HG03457 (cell line): Measurements from ENCODE around the gene SMO.
"Not testable (repeated sequence)": the region's sequence is repeated elsewhere in the genome, so short reads cannot be mapped to it uniquely, and the experiment has no call there.

ENCODE experiments used
- ATAC-seq: cut with Tn5 transposase; IDR thresholded peaks from one replicate; pipeline ENCODE4 v1.9.1; 2021; ENCODE audit warnings: moderate number of reproducible peaks; ENCODE audit not compliant: unreplicated experiment

Gene SMO

GRCh38 chr7:129169171-129169671, 19.2 kb upstream of the SMO start:
- ATAC-seq: no peak

GRCh38 chr7:129169686-129170440, 18.6 kb upstream of the SMO start:
- ATAC-seq: no peak

- no peak for ATAC-seq
Observed at GRCh38 chr7:129170441-129171021, 17.9 kb upstream of the SMO start.

- ATAC-seq: not testable (repeated sequence)
Observed at GRCh38 chr7:129173861-129174260, 14.6 kb upstream of the SMO start.

- no peak for ATAC-seq
Observed at GRCh38 chr7:129176916-129177710, 11.3 kb upstream of the SMO start.

GRCh38 chr7:129184981-129185670, 3.3 kb upstream of the SMO start:
- no peak for ATAC-seq

GRCh38 chr7:129186749-129187260, 1.6 kb upstream of the SMO start:
- ATAC-seq: no peak

GRCh38 chr7:129187681-129188371, 607 bp upstream of the SMO start:
- no peak for ATAC-seq

- no peak for ATAC-seq
Observed at GRCh38 chr7:129188892-129189660, 643 bp downstream of the SMO start.

- ATAC-seq: no peak
Observed at GRCh38 chr7:129189661-129190310, 1.4 kb downstream of the SMO start.

GRCh38 chr7:129191272-129191671, 2.8 kb downstream of the SMO start:
- no peak for ATAC-seq

GRCh38 chr7:129193892-129194291, 5.5 kb downstream of the SMO start:
- ATAC-seq: no peak

GRCh38 chr7:129197771-129198170, 9.3 kb downstream of the SMO start:
- ATAC-seq: no peak

GRCh38 chr7:129199406-129199805, 11.0 kb downstream of the SMO start:
- no peak for ATAC-seq

- no peak for ATAC-seq
Observed at GRCh38 chr7:129202058-129202777, 13.8 kb downstream of the SMO start.

GRCh38 chr7:129203050-129203741, 14.8 kb downstream of the SMO start:
- no peak for ATAC-seq

GRCh38 chr7:129205126-129205818, 16.8 kb downstream of the SMO start:
- ATAC-seq: no peak
